Activated CD4-positive, alpha-beta T cell treated with anti-CD3 and anti-CD28 coated beads, Interleukin-2, amount 10 ng/mL, durations not matched to agents 24 days and 14 days (primary cell): ENCODE results near the gene NINJ2. TPM values are rescaled to one million over a fixed set of nuclear protein-coding genes. Genes with fewer than 3 reads are reported as not detected.
A peak's percentile ranks its signal among the peaks of the same experiment; 100 is the strongest.
"Not testable (repeated sequence)": the region's sequence is repeated elsewhere in the genome, so short reads cannot be mapped to it uniquely, and the experiment has no call there.

Source experiments
- DNase-seq: peaks from one replicate; pipeline ENCODE4 v3.0.0; 2022
- H3K27ac Mint-ChIP-seq: one replicate; pipeline ENCODE4 v1.8.0; 2022; ENCODE audit warnings: mild to moderate bottlenecking, mixed read lengths
- H3K27me3 Mint-ChIP-seq: one replicate; pipeline ENCODE4 v1.8.0; 2022; ENCODE audit warnings: mixed read lengths
- H3K36me3 Mint-ChIP-seq: one replicate; pipeline ENCODE4 v1.8.0; 2022; ENCODE audit warnings: low read depth, mild to moderate bottlenecking, mixed read lengths
- H3K4me1 Mint-ChIP-seq: one replicate; pipeline ENCODE4 v1.8.0; 2021; ENCODE audit warnings: mixed read lengths
- H3K4me3 Mint-ChIP-seq: one replicate; pipeline ENCODE4 v1.8.0; 2022; ENCODE audit warnings: mild to moderate bottlenecking, moderate library complexity, mixed read lengths
- H3K9me3 Mint-ChIP-seq: one replicate; pipeline ENCODE4 v1.8.0; 2021; ENCODE audit warnings: mixed read lengths
- intact Hi-C: fragments of 100-400 bp; cut with micrococcal nuclease; formaldehyde crosslinking; loops from one replicate; pipeline ENCODE4 v1.15.1; 2023
- total RNA-seq: library from RNA; stranded (reverse); gene quantifications from 2 replicates; pipeline ENCODE4 v1.2.3, GENCODE V29; 2022

Gene NINJ2
- total RNA-seq, 1 donor from 2014 or later = 4.8 TPM

- Mint-ChIP-seq H3K9me3 (no peaks in the 10 kb centered on the region), H3K27me3 (no peaks in the 10 kb centered on the region), H3K36me3 (peaks cover 7% of the 10 kb centered on the region), H3K27ac (peak overlapping the region; percentile 92), H3K4me1 (peaks cover 57% of the 10 kb centered on the region), H3K4me3 (peak overlapping the region; percentile 86)
- peak; percentile 94 for DNase-seq
- intact Hi-C loops = loop anchor here (1.0 to 2.0 kb wide), 3 partner anchors 24 to 108 kb away; no protein-coding TSS in a partner anchor
These were observed 20.4 kb downstream of the NINJ2 start for GRCh38 chr12:642633-643474.

GRCh38 chr12:641321-641720 lies 21.9 kb downstream of the NINJ2 start:
- peaks cover 59% of the 10 kb centered on the region for H3K4me1 Mint-ChIP-seq
- H3K27me3 Mint-ChIP-seq, intact Hi-C loops, H3K36me3 Mint-ChIP-seq, H3K4me3 Mint-ChIP-seq, DNase-seq, H3K9me3 Mint-ChIP-seq: not testable (repeated sequence)
- H3K27ac Mint-ChIP-seq = peak overlapping the region; percentile 58

GRCh38 chr12:640773-641172 lies 22.5 kb downstream of the NINJ2 start:
- no peaks in the 10 kb centered on the region for H3K27me3 Mint-ChIP-seq
- no peak overlapping the region for H3K4me3 Mint-ChIP-seq
- no peaks in the 10 kb centered on the region for H3K9me3 Mint-ChIP-seq
- intact Hi-C loops = no loop called here
- H3K36me3 Mint-ChIP-seq = peaks cover 5% of the 10 kb centered on the region
- H3K27ac Mint-ChIP-seq = peak overlapping the region; percentile 79
- no peak for DNase-seq
- peaks cover 57% of the 10 kb centered on the region for H3K4me1 Mint-ChIP-seq

GRCh38 chr12:639988-640387 lies 23.3 kb downstream of the NINJ2 start:
- intact Hi-C loops = loop anchor here (1.0 to 2.0 kb wide), 4 partner anchors 10 to 63 kb away; no protein-coding TSS in a partner anchor
- H3K9me3 Mint-ChIP-seq = no peaks in the 10 kb centered on the region
- H3K36me3 Mint-ChIP-seq = peaks cover 2% of the 10 kb centered on the region
- H3K4me3 Mint-ChIP-seq = peak overlapping the region; percentile 15
- peak overlapping the region; percentile 79 for H3K27ac Mint-ChIP-seq
- H3K4me1 Mint-ChIP-seq = peaks cover 51% of the 10 kb centered on the region
- no peak for DNase-seq
- no peaks in the 10 kb centered on the region for H3K27me3 Mint-ChIP-seq

- Mint-ChIP-seq H3K27me3 (no peaks in the 10 kb centered on the region), H3K4me1 (peaks cover 48% of the 10 kb centered on the region), H3K36me3 (peaks cover 2% of the 10 kb centered on the region), H3K4me3 (no peak overlapping the region), H3K27ac (peak overlapping the region; percentile 79), H3K9me3 (no peaks in the 10 kb centered on the region)
- intact Hi-C loops = loop anchor here (1.0 to 2.0 kb wide), 4 partner anchors 9 to 63 kb away; no protein-coding TSS in a partner anchor
- DNase-seq = no peak
These were observed 23.7 kb downstream of the NINJ2 start for GRCh38 chr12:639566-639965.

GRCh38 chr12:638953-639557 lies 24.2 kb downstream of the NINJ2 start:
- H3K27me3 Mint-ChIP-seq = no peaks in the 10 kb centered on the region
- no peak for DNase-seq
- no peak overlapping the region for H3K4me3 Mint-ChIP-seq
- intact Hi-C loops = loop anchor here (1.0 to 2.0 kb wide), 4 partner anchors 9 to 62 kb away; no protein-coding TSS in a partner anchor
- H3K4me1 Mint-ChIP-seq = peaks cover 44% of the 10 kb centered on the region
- no peaks in the 10 kb centered on the region for H3K36me3 Mint-ChIP-seq
- peak overlapping the region; percentile 79 for H3K27ac Mint-ChIP-seq
- no peaks in the 10 kb centered on the region for H3K9me3 Mint-ChIP-seq

- H3K9me3 Mint-ChIP-seq = no peaks in the 10 kb centered on the region
- H3K4me3 Mint-ChIP-seq = no peak overlapping the region
- H3K27me3 Mint-ChIP-seq = no peaks in the 10 kb centered on the region
- no peak for DNase-seq
- no peak overlapping the region for H3K27ac Mint-ChIP-seq
- peaks cover 4% of the 10 kb centered on the region for H3K36me3 Mint-ChIP-seq
- peaks cover 45% of the 10 kb centered on the region for H3K4me1 Mint-ChIP-seq
- intact Hi-C loops = no loop called here
These were observed 26.6 kb downstream of the NINJ2 start for GRCh38 chr12:636632-637031.

GRCh38 chr12:633731-634130 lies 29.5 kb downstream of the NINJ2 start:
- no peak overlapping the region for H3K4me3 Mint-ChIP-seq
- H3K4me1 Mint-ChIP-seq = peaks cover 41% of the 10 kb centered on the region
- no peak for DNase-seq
- intact Hi-C loops = loop anchor here (5.0 kb wide), 1 partner anchor 314 kb away; the partner anchor contains the start of gene RAD52
- no peak overlapping the region for H3K27ac Mint-ChIP-seq
- H3K9me3 Mint-ChIP-seq = no peaks in the 10 kb centered on the region
- H3K27me3 Mint-ChIP-seq = no peaks in the 10 kb centered on the region
- peaks cover 6% of the 10 kb centered on the region for H3K36me3 Mint-ChIP-seq

GRCh38 chr12:632102-632696 lies 31.0 kb downstream of the NINJ2 start:
- Mint-ChIP-seq H3K4me1 (peaks cover 45% of the 10 kb centered on the region), H3K36me3 (peaks cover 6% of the 10 kb centered on the region)

GRCh38 chr12:630656-631632 lies 32.3 kb downstream of the NINJ2 start:
- peaks cover 6% of the 10 kb centered on the region for H3K36me3 Mint-ChIP-seq
- peak; percentile 96 for DNase-seq
- peaks cover 42% of the 10 kb centered on the region for H3K4me1 Mint-ChIP-seq
- peak overlapping the region; percentile 99 for H3K27ac Mint-ChIP-seq
- H3K27me3 Mint-ChIP-seq = no peaks in the 10 kb centered on the region
- no peaks in the 10 kb centered on the region for H3K9me3 Mint-ChIP-seq
- intact Hi-C loops = loop anchor here (1.0 to 5.0 kb wide), 7 partner anchors 8 to 316 kb away; partner anchors contain the start of gene RAD52
- H3K4me3 Mint-ChIP-seq = peak overlapping the region; percentile 93

More at GRCh38 chr12:632102-632696, 31.0 kb downstream of the NINJ2 start:
- H3K9me3 Mint-ChIP-seq = no peaks in the 10 kb centered on the region
- DNase-seq = peak; percentile 57
- peak overlapping the region; percentile 84 for H3K27ac Mint-ChIP-seq
- H3K4me3 Mint-ChIP-seq = peak overlapping the region; percentile 93
- intact Hi-C loops = loop anchor here (5.0 kb wide), 1 partner anchor 315 kb away; the partner anchor contains the start of gene RAD52
- H3K27me3 Mint-ChIP-seq = no peaks in the 10 kb centered on the region

GRCh38 chr12:628742-629078 lies 34.5 kb downstream of the NINJ2 start:
- intact Hi-C loops = loop anchor here (5.0 kb wide), 1 partner anchor 964 kb away; the partner anchor contains the start of gene FBXL14
- not testable (repeated sequence) for H3K36me3 Mint-ChIP-seq, H3K27ac Mint-ChIP-seq, H3K4me3 Mint-ChIP-seq, DNase-seq, H3K9me3 Mint-ChIP-seq, H3K27me3 Mint-ChIP-seq
- H3K4me1 Mint-ChIP-seq = peaks cover 45% of the 10 kb centered on the region

GRCh38 chr12:627863-628741 lies 35.1 kb downstream of the NINJ2 start:
- Mint-ChIP-seq H3K27me3 (no peaks in the 10 kb centered on the region), H3K36me3 (peaks cover 2% of the 10 kb centered on the region), H3K27ac (no peak overlapping the region), H3K9me3 (no peaks in the 10 kb centered on the region), H3K4me3 (no peak overlapping the region), H3K4me1 (peaks cover 51% of the 10 kb centered on the region)
- intact Hi-C loops = loop anchor here (5.0 kb wide), 1 partner anchor 964 kb away; the partner anchor contains the start of gene FBXL14
- DNase-seq = no peak
